Tibial artery (tissue), 4 donors: ENCODE results near the gene IL15.
A peak's percentile ranks its signal among the peaks of the same experiment; 100 is the strongest.

ENCODE experiments used
- DNase-seq, 2 donors: peaks; one replicate each; pipeline ENCODE4 v3.0.0-alpha.2; 2019
- H3K27ac ChIP-seq, 2 donors: fragments of 200-600 bp; sonication (generic) in 1 of 2; 1 replicate in 1 of 2; 2 replicates in 1 of 2; pipeline ENCODE4 v1.5.1; 2018 to 2019; ENCODE audit warnings: mild to moderate bottlenecking in 1 of 2
- H3K27me3 ChIP-seq, 2 donors: fragments of 200-600 bp; sonication (generic) in 1 of 2; one replicate each; pipeline versions ENCODE4 v1.5.1 to v1.6.0; 2016 to 2019
- H3K36me3 ChIP-seq, 3 donors: fragments of 200-600 bp; sonication (generic) in 2 of 3; one replicate each; pipeline ENCODE4 v1.5.1; 2016 to 2019; ENCODE audit warnings: mild to moderate bottlenecking in 2 of 3
- H3K4me1 ChIP-seq, 4 donors: fragments of 200-600 bp; sonication (generic) in 2 of 4; 1 replicate in 3 of 4; 2 replicates in 1 of 4; pipeline ENCODE4 v1.5.1; 2016 to 2019
- H3K4me3 ChIP-seq, 2 donors: fragments of 200-600 bp; sonication (generic) in 1 of 2; 1 replicate in 1 of 2; 2 replicates in 1 of 2; pipeline ENCODE4 v1.5.1; 2018 to 2019; ENCODE audit warnings: mild to moderate bottlenecking in 2 of 2
- H3K9me3 ChIP-seq, 3 donors: fragments of 200-600 bp; sonication (generic) in 1 of 3; one replicate each; pipeline ENCODE4 v1.5.1; 2016 to 2019
- intact Hi-C: fragments of 100-400 bp; cut with DNase I; formaldehyde crosslinking; loops from one replicate; pipeline ENCODE4 v1.15.0; 2023; ENCODE audit warnings: low total_unique reads
- TF ChIP-seq, protein P1 (sequence below), 2 experiments: fragments of 200-600 bp in 1 of 2; fragments of 450-650 bp in 1 of 2; IDR thresholded peaks; one replicate each; pipeline ENCODE4 v1.5.1; 2017 to 2019; ENCODE audit warnings: antibody characterized with exemption in 2 of 2, mild to moderate bottlenecking in 1 of 2, moderate library complexity in 1 of 2

IL15 gene

DNA sequence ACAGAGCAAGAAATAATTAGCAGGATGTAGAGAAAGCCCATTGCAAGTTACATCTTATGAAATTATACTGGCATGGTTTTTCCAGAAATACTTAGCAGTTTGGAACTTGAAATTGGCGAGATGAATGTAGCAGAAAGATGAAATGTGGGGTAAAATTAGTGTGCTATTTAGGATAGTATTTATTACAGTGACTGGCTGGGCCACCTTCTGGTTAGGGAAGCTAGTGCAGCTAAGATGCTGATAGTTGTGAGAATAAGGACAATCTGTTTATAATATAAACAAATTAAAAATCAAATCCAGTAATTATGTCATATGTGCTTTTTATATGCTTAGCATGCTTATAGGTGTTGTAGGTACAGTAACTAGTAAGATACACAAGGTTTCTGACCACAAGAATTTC lies 74.8 kb downstream of the IL15 start:
- intact Hi-C loops, result loop anchor here (10.0 kb wide), 1 partner anchor 366 kb away; no protein-coding TSS in a partner anchor
- TF ChIP-seq, protein P1, sequence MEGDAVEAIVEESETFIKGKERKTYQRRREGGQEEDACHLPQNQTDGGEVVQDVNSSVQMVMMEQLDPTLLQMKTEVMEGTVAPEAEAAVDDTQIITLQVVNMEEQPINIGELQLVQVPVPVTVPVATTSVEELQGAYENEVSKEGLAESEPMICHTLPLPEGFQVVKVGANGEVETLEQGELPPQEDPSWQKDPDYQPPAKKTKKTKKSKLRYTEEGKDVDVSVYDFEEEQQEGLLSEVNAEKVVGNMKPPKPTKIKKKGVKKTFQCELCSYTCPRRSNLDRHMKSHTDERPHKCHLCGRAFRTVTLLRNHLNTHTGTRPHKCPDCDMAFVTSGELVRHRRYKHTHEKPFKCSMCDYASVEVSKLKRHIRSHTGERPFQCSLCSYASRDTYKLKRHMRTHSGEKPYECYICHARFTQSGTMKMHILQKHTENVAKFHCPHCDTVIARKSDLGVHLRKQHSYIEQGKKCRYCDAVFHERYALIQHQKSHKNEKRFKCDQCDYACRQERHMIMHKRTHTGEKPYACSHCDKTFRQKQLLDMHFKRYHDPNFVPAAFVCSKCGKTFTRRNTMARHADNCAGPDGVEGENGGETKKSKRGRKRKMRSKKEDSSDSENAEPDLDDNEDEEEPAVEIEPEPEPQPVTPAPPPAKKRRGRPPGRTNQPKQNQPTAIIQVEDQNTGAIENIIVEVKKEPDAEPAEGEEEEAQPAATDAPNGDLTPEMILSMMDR (IDR thresholded peaks at IDR 0.05), result peak; percentile 63 to 64
- H3K4me3 ChIP-seq, result no peak overlapping the region
- H3K36me3 ChIP-seq, result peaks cover 0 to 5% (median 0%) of the 10 kb centered on the region in 3 donors
- peak in 1 of 2 donors; percentile 31 for DNase-seq
- H3K27me3 ChIP-seq, result no peaks in the 10 kb centered on the region
- H3K27ac ChIP-seq, result no peak overlapping the region
- H3K4me1 ChIP-seq, result no peaks in the 10 kb centered on the region
- H3K9me3 ChIP-seq, result peaks cover 0 to 7% (median 6%) of the 10 kb centered on the region in 3 donors

DNA sequence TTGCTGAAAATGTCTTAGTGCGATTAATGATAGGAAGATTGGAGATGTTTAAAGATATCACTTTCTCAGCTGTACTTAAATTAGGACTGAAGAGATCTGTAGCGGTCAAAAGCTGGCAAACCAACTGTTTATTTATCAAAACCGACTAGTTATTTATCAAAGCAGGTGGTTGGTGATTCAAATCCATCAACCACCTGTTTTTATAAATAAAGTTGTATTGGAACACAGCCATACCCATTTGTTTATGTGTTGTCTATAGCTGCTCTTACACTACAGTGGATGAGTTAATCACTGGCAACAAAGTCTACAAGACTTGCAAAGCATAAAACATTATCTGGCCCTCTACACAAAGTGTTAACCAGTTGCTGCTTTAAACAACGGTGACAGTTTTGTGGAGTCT lies 76.8 kb downstream of the IL15 start:
- no peak overlapping the region for H3K27ac ChIP-seq
- H3K4me3 ChIP-seq, result no peak overlapping the region
- H3K36me3 ChIP-seq, result no peaks in the 10 kb centered on the region
- DNase-seq, result no peak
- intact Hi-C loops, result loop anchor here (10.0 kb wide), 1 partner anchor 368 kb away; no protein-coding TSS in a partner anchor
- H3K4me1 ChIP-seq, result no peaks in the 10 kb centered on the region
- TF ChIP-seq, protein P1 (IDR thresholded peaks at IDR 0.05), result no peak
- H3K27me3 ChIP-seq, result no peaks in the 10 kb centered on the region
- H3K9me3 ChIP-seq, result no peaks in the 10 kb centered on the region

DNA sequence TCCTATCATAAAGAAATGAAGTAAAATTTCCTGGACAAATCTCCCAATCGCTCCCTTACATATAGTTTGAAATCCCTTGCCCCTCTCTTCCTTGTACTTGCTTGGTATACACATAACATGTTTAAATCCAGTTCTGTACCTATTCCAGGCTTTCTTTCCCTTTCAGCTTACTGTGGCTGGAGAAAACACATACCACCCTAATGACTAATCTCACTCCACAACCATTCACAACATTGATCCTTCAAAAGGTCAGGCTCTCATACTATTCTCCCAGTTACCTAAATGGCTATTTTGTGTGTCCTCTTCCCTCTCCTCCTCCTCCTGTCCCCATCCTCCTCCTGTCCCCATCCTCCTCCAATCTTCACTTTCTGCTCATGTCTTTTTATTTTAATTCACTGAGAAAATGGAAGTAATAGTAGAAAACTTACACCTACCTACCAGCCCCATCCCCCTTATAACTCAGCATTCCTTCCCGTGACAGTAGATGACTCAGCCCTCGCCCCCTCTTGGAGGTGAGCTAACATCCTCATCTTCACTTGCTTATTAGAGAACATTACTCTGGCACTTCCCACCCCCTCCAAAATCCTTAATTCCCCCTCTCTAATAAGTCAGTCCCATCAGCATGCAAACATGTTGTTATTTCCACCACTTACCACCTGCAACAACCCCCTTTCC lies 77.5 kb downstream of the IL15 start:
- Histone ChIP-seq H3K4me1 (no peaks in the 10 kb centered on the region), H3K36me3 (no peaks in the 10 kb centered on the region), H3K27me3 (no peaks in the 10 kb centered on the region), H3K27ac (no peak overlapping the region), H3K4me3 (no peak overlapping the region), H3K9me3 (no peaks in the 10 kb centered on the region)
- TF ChIP-seq, protein P1 (IDR thresholded peaks at IDR 0.05), result no peak
- intact Hi-C loops, result loop anchor here (10.0 kb wide), 1 partner anchor 369 kb away; no protein-coding TSS in a partner anchor
- DNase-seq, result no peak

DNA sequence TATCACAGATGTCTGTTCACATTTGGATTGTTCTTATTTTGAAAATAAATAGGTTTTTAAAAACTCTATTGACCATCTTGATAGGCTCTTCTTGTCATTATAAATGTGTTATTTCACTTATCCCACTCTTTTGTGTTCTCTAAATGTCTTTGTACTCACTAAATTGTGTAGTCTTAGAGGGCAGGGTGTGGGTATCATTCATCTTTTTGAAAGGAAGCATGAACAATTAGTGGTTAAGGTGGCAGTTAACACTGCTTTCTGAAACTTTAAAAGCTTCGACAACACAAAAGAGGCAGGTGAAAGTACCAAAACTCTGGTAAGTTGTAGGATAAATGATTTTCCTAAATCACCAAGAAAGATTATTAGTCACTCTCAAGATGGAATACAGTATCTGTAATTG lies 83.2 kb downstream of the IL15 start:
- intact Hi-C loops, result loop anchor here (10.0 kb wide), 1 partner anchor 375 kb away; no protein-coding TSS in a partner anchor
- no peak for DNase-seq
- H3K27me3 ChIP-seq, result no peaks in the 10 kb centered on the region
- no peak overlapping the region for H3K4me3 ChIP-seq
- H3K9me3 ChIP-seq, result no peaks in the 10 kb centered on the region
- no peak overlapping the region for H3K27ac ChIP-seq
- peaks cover 0 to 16% (median 11%) of the 10 kb centered on the region in 3 donors for H3K36me3 ChIP-seq
- H3K4me1 ChIP-seq, result no peaks in the 10 kb centered on the region
- TF ChIP-seq, protein P1 (IDR thresholded peaks at IDR 0.05), result no peak

DNA sequence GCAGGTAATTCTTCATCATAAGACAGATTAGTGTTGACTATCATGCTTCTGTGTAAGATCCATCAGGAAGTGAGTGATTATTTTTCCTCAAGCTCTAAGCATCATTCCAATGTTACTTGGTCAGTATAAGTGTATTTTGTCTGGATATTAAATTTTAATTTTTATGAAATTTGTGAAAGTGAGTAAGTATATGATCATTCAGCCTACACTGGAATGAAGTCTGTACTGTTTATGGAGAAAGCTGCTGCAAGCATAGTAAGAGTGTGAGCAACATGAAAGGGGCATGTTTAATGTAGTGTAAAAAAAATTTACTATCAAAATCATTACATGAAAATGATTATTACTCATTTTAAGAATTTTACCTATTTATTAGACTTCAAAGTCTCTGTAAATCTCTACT lies 84.8 kb downstream of the IL15 start:
- Histone ChIP-seq H3K27me3 (no peaks in the 10 kb centered on the region), H3K4me3 (no peak overlapping the region), H3K4me1 (no peaks in the 10 kb centered on the region), H3K9me3 (no peaks in the 10 kb centered on the region), H3K36me3 (peaks cover 0 to 16% (median 11%) of the 10 kb centered on the region in 3 donors), H3K27ac (no peak overlapping the region)
- no peak for DNase-seq
- TF ChIP-seq, protein P1 (IDR thresholded peaks at IDR 0.05), result no peak
- intact Hi-C loops, result no loop called here
